ENCODE data around the gene DRAP1.

Gene DRAP1

GRCh38 chr11:65919141-65919572, at the start of gene DRAP1:
TSS of gene DRAP1 (plus strand) at chr11:65919426. CDS start at chr11:65919502, 76 bp downstream.
- peak; percentile 94 for DNase-seq

DNA sequence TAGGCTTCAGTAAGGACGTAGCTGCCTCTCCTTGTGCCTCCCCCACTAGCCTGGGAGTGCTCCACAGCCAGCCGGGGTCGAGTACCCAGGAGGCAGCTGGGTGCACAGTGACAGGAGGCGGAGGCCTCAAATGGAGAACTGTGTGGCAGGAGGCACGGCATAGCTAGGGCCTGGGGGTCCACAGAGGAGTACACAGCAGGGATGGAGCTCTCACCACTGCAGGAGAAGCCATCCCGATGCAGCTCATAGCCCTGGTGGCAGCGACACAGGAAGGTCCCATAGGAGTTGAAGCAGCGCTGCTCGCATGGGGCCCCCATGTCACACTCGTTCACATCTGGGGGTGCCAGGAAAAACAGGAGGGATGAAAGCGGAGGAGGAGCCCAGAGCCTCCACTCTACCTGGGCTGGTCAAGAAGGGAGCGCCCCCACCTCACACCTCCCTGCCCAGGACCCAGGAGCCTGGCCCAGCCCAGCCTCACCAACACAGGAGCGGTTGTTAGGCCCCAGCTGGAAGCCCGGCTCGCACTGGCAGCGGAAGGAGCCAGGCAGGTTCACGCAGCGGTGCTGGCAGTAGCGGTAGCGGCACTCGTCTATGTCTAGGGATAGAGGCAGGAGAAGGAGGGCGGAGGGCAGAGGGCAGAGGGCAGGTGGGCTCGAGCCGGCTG, 49.5 kb upstream of the DRAP1 start:
- no peak for DNase-seq

DNA sequence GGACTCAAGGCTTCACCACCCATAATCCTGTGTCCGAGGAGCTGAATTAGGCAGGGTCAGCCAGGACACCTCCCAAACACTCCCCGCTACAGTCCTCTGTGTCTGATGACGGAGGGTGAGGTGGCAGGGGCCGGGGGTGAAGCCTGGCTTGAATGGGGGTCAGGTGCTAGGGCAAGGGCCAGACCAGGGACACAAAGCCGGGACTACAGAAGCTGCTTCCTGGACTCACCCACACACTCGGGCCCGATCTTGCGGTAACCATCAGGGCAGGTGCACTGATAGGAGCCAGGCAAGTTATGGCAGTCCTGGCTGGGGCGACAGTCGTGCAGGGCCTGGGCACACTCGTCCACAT, 48.9 kb upstream of the DRAP1 start:
- DNase-seq: no peak

- DNase-seq: no peak
Observed at GRCh38 chr11:65870706-65871681, 48.2 kb upstream of the DRAP1 start.

DNA sequence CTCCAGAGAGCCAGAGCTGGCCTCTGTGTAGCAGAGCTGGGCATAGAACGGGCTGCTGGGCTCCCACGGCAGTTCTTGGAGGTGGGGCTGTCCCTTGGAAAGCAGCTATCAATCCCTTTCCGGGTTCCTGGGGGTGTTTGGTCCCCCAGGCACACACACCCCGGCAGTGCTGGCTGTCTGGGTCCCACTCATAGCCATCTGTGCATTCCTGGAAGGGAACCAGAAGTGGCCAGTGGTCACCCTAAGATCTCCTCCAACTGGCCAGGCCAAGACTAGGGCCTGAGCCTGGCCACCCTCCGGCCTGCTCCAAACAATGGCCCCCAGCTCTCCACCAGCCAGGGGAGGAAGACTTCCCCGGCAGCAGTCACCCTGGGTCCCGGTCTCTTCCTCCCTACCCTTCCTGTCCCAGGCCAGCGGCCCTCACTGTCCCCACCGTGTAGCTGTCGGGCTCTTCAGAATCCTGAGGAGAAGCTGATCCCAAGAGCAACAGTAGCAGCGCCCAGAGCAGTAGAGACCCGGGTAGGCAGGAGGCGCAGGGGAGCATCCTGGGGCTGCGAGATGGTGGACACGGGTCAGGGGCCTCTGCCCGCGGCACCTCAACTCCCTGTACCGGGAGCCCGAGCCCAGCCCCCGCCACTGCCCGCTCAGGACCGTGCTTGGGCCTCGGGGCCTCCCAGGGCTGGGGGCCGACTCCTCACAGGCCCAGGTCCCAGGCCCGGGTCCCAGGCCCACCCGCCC, 47.2 kb upstream of the DRAP1 start:
- DNase-seq: no peak

DNA sequence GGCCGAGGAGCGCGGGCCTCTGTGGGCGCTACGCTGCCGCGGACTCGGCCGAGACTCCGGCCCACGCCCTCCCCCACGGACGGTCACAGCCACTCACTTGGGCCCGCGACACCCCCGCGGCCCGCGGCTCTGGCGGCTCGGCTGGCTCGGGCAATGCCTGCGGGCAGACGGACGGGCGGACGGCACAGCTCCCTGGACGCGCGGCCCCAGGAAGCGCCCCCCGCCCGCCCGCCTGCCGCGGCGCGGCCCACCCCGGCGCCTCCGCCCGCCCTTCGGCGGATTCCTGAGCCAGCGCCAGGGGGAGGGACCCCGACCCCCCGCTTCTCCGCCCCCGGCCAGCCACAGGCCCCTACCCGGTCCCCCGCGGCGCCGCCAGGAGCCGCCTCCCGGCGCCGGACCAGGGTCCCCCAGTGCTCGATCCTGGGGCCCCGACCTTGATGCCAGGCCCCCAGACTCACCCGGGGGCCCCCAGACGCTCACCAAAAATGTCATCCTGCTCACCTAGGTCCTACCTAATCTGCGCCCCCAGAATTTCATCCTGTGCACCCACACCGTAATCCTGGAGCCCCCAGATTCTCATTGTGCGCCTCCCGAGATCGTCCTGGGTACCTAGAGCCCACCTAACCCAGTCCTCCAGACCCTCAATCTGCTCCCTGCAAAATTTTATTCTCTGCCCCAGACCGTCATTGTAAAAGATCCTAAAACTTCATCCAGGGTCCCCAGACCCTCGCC, 46.5 kb upstream of the DRAP1 start, which contains the start of gene EFEMP2:
EFEMP2 (minus strand) TSS at position 215 of the 732 bp plus-strand sequence. CDS start 446 bp downstream, outside the sequence.
- DNase-seq: no peak

DNA sequence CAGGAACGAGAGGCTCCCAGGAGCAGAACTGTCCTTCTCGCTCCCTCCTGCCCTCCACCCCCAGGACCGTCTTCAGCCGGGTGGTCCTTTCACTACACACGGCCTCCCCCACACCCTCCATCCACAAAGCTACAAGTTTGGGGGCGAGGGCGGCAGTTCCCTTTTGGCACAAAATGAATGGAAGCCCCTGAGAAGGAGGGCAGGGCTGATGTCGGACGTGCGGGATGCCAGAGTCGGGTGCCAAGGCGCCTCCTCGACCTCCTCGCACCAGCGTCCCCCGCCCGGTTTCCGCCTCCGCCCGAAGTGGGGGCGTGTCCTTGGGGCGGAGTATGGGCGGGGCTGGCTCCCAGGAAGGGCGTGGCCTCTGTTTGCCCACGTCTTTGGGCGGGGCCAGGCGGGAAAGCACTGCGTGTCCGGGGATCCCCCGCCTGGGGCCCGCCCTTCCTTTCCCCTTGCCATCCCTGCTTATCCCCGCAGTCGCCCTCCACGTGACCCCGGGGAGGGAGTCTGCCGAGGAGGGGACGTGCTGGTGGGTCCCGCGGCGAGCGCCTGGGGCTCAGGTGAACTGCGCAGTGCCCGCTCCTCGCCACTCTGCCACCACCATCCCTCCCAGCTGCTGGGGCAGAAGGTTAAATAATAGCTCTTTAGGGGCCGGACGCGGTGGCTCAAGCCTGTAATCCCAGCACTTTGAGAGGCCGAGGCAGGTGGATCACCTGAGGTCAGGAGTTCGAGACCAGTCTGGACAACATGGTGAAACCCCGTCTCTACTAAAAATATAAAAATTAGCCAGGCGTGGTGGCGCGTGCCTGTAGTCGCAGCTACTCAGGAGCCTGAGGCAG, 45.7 kb upstream of the DRAP1 start:
- peak; percentile 83 for DNase-seq

DNA sequence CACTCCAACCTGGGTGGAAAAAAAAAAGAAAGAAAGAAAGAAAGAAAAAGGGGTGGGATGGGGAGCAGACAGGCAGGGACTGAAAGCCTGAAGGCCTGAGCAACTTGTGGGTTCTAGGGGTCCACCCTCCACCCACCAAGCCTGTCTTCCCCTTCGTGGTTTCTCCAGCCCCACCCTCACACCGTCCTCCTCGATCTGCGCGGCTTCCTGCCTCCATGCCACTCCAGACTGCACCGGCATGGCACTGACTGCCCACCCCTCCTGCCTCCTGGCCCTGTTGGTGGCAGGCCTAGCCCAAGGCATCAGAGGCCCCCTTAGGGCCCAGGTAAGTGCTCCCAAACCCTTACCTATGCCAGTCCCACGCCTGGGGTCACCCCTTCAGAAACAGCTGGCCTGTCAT, 39.6 kb upstream of the DRAP1 start, which contains the start of gene CTSW:
CTSW (plus strand) TSS at position 221 of the 400 bp plus-strand sequence; CDS start at position 239, 18 bp downstream.
- DNase-seq: no peak

DNA sequence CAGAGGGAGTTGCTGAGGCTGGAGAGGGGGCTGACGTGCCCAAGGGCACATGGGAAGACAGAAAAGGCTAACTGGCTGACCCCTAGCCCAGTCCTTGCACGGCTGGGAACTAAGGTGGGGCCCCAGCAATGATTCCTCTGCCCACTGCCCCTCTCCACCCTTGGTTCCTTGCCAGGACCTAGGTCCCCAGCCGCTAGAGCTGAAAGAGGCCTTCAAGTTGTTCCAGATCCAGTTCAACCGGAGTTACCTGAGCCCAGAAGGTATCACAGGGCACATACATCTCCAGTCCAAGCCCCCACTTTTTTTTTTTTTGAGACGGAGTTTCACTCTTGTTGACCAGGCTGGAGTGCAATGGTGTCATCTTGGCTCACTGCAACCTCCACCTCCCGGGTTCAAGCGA, 39.2 kb upstream of the DRAP1 start:
- DNase-seq: no peak

- DNase-seq: no peak
Observed at GRCh38 chr11:65880844-65881421, 38.3 kb upstream of the DRAP1 start.

DNA sequence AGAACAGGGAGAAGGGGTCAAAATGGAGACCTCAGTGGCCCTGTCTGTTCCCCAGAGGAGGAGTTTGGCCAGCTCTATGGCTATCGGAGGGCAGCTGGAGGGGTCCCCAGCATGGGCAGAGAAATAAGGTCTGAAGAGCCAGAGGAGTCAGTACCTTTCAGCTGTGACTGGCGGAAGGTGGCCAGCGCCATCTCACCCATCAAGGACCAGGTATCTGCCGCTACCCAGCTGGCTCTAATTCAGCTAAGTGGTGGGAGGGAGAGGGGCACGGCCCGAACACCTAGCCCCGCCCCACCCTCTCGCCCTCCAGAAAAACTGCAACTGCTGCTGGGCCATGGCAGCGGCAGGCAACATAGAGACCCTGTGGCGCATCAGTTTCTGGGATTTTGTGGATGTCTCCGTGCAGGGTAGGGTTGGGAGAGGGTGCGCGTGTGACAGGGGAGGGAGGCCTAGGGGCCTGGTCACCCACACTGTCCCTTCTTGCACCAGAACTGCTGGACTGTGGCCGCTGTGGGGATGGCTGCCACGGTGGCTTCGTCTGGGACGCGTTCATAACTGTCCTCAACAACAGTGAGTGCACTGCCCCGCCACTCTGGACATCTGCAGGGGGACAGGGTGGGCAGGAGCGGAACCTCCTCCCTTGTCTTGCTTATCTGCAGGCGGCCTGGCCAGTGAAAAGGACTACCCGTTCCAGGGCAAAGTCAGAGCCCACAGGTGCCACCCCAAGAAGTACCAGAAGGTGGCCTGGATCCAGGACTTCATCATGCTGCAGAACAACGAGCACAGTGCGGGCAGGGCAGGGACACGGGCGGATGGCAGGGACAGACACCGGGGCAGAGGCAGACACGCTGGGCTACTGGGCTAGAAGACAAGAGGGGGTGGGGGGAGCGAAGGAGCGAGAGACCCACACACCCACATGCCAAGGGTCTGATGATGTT, 36.8 kb upstream of the DRAP1 start:
- no peak for DNase-seq

GRCh38 chr11:65883058-65883761, 36.0 kb upstream of the DRAP1 start:
- no peak for DNase-seq

DNA sequence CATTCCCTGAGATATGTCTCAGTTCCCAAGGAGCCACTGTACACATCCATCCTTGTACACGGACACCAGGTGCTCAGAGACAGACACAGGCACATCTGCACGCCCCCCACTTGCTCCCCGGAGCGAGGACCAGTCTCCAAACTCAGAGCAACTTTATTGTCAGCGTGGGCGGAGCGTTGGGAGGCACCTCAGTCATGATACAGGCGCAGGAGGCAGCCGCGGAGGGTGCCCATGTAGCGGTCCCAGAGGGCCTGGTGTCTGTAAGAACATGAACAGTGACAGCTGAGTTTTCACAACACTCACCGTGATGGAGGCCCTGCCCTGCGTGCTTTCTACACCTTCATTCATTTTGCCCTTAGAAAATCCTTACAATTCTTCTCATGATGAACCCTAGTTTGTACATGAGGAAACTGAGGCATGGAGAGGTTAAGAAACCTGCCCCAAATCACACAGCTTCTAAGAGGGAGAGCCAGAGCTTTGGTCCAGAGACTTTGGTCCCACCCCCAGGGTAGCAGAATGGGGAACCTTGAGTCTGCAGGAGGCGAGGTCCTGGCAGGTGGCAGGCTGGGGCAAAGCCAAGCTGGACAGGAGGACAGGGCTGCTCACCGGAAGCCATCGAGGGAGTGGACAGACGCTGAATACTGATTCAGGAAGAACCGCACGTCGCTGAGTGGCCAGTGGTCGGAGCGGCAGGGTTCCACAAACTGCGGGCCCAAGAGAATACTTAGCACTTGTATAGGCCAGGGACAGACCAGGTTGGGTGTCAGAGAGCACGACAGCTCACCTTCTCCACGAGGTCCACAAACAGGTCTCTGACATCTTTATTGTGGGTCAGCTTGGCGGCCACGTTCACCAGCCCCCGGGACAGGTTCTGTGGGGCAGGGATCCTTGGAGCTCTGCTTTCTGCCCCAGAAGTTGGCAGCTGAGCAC, 35.2 kb upstream of the DRAP1 start:
- DNase-seq: no peak

- DNase-seq: peak; percentile 70
Observed at GRCh38 chr11:65884716-65885092, 34.5 kb upstream of the DRAP1 start.

DNA sequence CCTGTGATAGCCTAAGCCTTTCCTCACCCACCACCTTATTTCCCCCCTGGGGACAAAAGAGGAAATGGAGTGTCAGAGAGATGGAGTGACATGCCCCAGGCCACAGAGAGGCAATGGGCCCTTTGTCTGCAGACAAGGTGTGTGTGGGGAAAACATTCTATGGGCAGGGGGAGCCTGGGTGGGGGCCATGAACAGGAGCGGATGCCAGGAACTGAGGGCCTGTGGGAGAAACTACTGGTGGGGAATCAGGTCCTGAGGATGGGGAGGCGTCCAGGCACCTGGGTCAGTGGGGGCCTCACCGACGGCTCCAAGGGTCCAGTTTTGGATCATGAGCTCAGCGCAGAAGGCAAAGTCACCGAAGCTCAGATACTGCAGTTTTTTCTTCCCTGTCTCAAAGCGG, 34.0 kb upstream of the DRAP1 start:
- DNase-seq: no peak

DNA sequence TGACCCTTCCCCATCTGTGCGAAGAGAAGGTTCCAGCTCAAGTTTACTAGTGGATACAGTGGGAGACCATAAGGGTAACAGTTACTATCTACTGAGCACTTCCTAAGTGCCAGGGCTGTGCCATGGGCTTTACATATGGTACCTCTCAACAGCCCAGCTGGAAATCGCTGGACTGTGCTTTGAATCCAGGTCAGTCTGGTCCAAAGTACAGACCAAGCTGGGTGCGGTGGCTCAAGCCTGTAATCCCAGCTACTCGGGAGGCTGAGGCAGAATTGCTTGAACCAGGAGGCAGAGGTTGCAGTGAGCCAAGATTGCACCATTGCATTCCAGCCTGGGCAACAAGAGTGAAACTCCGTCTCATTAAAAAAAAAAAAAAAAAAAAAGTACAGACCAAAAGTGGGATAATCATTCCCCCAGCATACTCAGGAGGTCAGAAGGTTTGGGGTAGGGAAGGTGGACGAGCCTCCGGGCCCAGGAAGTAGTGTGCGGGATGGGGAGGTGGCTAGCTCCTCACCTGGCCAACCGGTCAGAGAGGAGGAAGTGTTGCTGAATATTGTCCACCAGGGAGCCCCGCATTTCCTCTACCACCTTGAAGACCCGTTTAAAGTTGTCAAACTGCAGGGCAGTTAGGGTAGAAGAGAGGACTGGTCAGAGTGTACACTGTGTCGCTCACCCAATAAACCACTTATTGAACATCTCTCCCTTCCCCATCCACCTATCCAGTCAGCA, 33.3 kb upstream of the DRAP1 start:
- no peak for DNase-seq
